Camera-type eye (tissue), 1 donor: ENCODE measurements around the gene TRIM66. TPM values are rescaled to one million over a fixed set of nuclear protein-coding genes. Genes with fewer than 3 reads are reported as not detected.

Experiments used
- total RNA-seq: library from RNA; depleted of rRNA; stranded (reverse); fragments of >200 nt; gene quantifications from one replicate; pipeline ENCODE4 v1.2.3, GENCODE V29; 2014

Gene TRIM66
- 13.0 TPM for total RNA-seq

GRCh38 chr11:8682303-8683114 is at the start of gene TRIM66, which contains the start of gene RPL27A:
Gene TRIM66, minus strand, starts transcription at chr11:8682665. Its CDS starts 10,391 bp downstream, at chr11:8672274.
Gene RPL27A, plus strand, starts transcription at chr11:8682792. Its CDS starts 22 bp downstream, at chr11:8682814.

GRCh38 chr11:8593935-8594909 is 88.2 kb downstream of the TRIM66 start, which contains the start of gene STK33:
Gene STK33, minus strand, starts transcription at chr11:8594228. Its CDS starts 119,323 bp downstream, at chr11:8474905.

Other genes with a start within 250 kb of the TRIM66 start
- gene STK33, start 88.4 kb downstream of the TRIM66 start, total RNA-seq: 36.1 TPM
- 436 TPM for gene RPL27A, start 127 bp upstream of the TRIM66 start, total RNA-seq
- 32.1 TPM for gene AKIP1, start 228.5 kb upstream of the TRIM66 start, total RNA-seq